Activated T-cell treated with anti-CD3 and anti-CD28 coated beads, Interleukin-2, amount 50 U/mL, for 4 hours (primary cell): ENCODE data around the gene DYNLRB1. TPM values are rescaled to one million over a fixed set of nuclear protein-coding genes. Genes with fewer than 3 reads are reported as not detected.
"Not testable (repeated sequence)": the region's sequence is repeated elsewhere in the genome, so short reads cannot be mapped to it uniquely, and the experiment has no call there.

Experiments used
- ATAC-seq, 2 donors: fragments of 200-7000 bp; cut with Tn5 transposase; one replicate each; pipeline ENCODE4 v1.10.0; 2021
- DNase-seq: peaks from one replicate; pipeline ENCODE4 v3.0.0-alpha.2; 2020
- H3K27me3 Mint-ChIP-seq: one replicate; pipeline ENCODE4 v1.8.0; 2021; ENCODE audit warnings: low read depth, mixed read lengths
- H3K36me3 Mint-ChIP-seq: one replicate; pipeline ENCODE4 v1.8.0; 2022; ENCODE audit warnings: mixed read lengths; ENCODE audit not compliant: insufficient read depth
- H3K4me1 Mint-ChIP-seq: one replicate; pipeline ENCODE4 v1.8.0; 2021; ENCODE audit warnings: low read depth, mixed read lengths
- H3K4me3 Mint-ChIP-seq: one replicate; pipeline ENCODE4 v1.8.0; 2021; ENCODE audit warnings: mild to moderate bottlenecking, moderate library complexity, mixed read lengths
- H3K9me3 Mint-ChIP-seq: one replicate; pipeline ENCODE4 v1.8.0; 2021; ENCODE audit warnings: mixed read lengths
- total RNA-seq, 3 donors: library from RNA; stranded (reverse); gene quantifications; one replicate each; pipeline ENCODE4 v1.2.1, GENCODE V29; 2021

The DYNLRB1 gene
- total RNA-seq, 3 donors from 2014 or later, result 103 to 116 (median 112) TPM

DNA sequence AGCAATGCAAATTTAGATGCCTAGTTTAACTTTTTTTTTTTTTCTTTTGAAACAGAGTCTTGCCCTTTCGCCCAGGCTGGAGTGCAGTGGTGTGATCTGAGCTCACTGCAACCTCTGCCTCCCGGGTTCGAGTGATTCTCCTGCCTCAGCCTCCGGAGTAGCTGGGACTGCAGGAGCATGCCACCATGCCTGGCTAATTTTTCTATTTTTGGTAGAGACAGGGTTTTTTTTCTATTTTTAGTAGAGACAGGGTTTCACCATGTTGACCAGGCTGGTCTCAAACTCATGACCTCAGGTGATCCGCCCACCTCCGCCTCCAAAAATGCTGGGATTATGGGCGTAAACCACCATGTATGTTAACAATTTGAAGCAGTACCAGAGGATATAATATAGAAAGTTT is 2.6 kb downstream of the DYNLRB1 start:
- H3K4me1 Mint-ChIP-seq, result peaks cover 54% of the 10 kb centered on the region

DNA sequence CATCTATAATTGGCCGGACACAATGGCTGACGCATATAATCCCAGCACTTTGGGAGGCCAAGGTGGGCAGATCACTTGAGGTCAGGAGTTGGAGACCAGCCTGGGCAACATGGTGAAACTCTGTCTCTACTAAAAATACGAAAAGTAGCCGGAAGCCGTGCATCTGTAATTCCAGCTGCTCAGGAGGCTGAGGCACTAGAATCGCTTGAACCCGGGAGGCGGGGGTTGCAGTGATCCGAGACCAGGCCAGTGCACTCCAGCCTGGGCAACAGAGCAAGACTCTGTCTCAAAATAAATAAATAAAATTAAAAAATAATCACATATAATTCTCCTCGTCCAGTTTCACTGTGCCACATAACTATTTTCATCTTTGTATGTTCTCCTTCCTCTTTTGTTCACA is 3.6 kb downstream of the DYNLRB1 start:
- H3K9me3 Mint-ChIP-seq, ATAC-seq, DNase-seq, H3K27me3 Mint-ChIP-seq, H3K36me3 Mint-ChIP-seq: not testable (repeated sequence)
- H3K4me3 Mint-ChIP-seq, result peak overlapping the region; percentile 20
- H3K4me1 Mint-ChIP-seq, result peaks cover 48% of the 10 kb centered on the region

More for the DNA sequence above, 2.6 kb downstream of the DYNLRB1 start:
- H3K27me3 Mint-ChIP-seq, H3K36me3 Mint-ChIP-seq, H3K4me3 Mint-ChIP-seq, ATAC-seq, DNase-seq, H3K9me3 Mint-ChIP-seq: not testable (repeated sequence)

GRCh38 chr20:34522969-34523871 is 7.0 kb downstream of the DYNLRB1 start:
- H3K4me1 Mint-ChIP-seq, result peaks cover 38% of the 10 kb centered on the region
- DNase-seq (peak; percentile 50), ATAC-seq (peak; percentile 69 to 72)
- no peaks in the 10 kb centered on the region for H3K9me3 Mint-ChIP-seq
- peaks cover 18% of the 10 kb centered on the region for H3K36me3 Mint-ChIP-seq
- no peaks in the 10 kb centered on the region for H3K27me3 Mint-ChIP-seq
- H3K4me3 Mint-ChIP-seq, result no peak overlapping the region

GRCh38 chr20:34524426-34524825 is 8.2 kb downstream of the DYNLRB1 start:
- Mint-ChIP-seq H3K4me3 (no peak overlapping the region), H3K27me3 (no peaks in the 10 kb centered on the region), H3K36me3 (peaks cover 18% of the 10 kb centered on the region), H3K4me1 (peaks cover 32% of the 10 kb centered on the region), H3K9me3 (no peaks in the 10 kb centered on the region)
- DNase-seq (no peak), ATAC-seq (no peak)

- no peak overlapping the region for H3K4me3 Mint-ChIP-seq
- no peak for ATAC-seq
- no peaks in the 10 kb centered on the region for H3K27me3 Mint-ChIP-seq
- peaks cover 24% of the 10 kb centered on the region for H3K4me1 Mint-ChIP-seq
- H3K36me3 Mint-ChIP-seq, result peaks cover 18% of the 10 kb centered on the region
- no peak for DNase-seq
- no peaks in the 10 kb centered on the region for H3K9me3 Mint-ChIP-seq
These were observed 9.1 kb downstream of the DYNLRB1 start for GRCh38 chr20:34525342-34525708.

DNA sequence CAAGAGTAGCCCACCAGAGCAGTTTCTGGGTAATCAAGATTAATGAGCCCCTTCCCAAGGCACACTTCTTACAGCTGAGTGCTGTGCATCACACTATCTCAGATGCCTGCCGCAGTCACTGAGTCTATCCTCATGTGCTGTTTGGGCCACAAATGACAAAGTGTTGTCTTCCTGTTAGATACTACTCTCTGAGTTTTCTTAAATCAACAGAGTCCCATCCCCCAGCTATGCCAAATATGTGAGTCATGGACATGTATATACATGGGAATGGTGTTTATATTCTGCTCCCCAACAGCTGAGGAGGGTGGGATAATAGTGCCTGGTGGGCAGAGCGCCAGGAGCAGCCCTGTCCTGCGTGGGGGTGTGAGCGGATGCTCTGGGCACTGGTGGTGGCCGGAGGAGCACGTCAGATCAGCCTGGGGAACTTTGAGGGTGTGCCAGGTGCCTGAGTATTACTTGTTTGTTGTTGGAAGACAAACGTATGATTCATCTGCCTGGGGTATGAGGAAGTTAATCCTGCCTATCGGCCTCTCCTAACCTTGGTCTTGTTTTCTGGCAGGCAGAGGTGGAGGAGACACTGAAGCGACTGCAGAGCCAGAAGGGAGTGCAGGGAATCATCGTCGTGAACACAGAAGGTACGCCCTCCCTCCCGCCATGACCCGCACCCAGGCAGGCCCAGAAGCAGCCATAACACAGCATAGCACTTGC is 9.6 kb downstream of the DYNLRB1 start:
- Mint-ChIP-seq H3K27me3 (no peaks in the 10 kb centered on the region), H3K4me3 (no peak overlapping the region), H3K4me1 (peaks cover 26% of the 10 kb centered on the region), H3K9me3 (no peaks in the 10 kb centered on the region), H3K36me3 (peaks cover 21% of the 10 kb centered on the region)
- DNase-seq, result no peak
- no peak for ATAC-seq

DNA sequence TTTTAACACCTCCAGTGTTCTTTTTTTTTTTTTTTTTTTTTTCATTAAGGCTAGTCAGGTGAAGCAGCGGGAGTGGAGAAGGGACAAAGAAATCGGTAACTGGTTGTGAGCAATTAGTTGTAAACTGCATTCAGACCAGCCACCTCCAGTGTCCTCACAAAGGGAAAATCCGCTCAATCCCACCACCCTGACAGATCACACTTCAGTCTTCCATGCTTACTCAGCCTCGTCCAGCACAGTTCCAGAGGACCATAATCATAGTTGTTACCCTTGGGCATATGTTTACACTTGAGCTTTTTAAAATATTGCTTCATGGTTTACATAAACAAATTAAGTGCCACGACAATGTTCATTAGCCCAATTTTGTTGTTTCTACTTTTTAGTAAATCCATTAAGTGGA is 10.2 kb downstream of the DYNLRB1 start:
- peaks cover 23% of the 10 kb centered on the region for H3K36me3 Mint-ChIP-seq
- no peak for ATAC-seq
- H3K4me3 Mint-ChIP-seq, result no peak overlapping the region
- no peaks in the 10 kb centered on the region for H3K27me3 Mint-ChIP-seq
- no peaks in the 10 kb centered on the region for H3K9me3 Mint-ChIP-seq
- no peak for DNase-seq
- peaks cover 26% of the 10 kb centered on the region for H3K4me1 Mint-ChIP-seq

- DNase-seq (no peak), ATAC-seq (no peak)
- Mint-ChIP-seq H3K27me3 (no peaks in the 10 kb centered on the region), H3K4me3 (no peak overlapping the region), H3K4me1 (peaks cover 24% of the 10 kb centered on the region), H3K9me3 (no peaks in the 10 kb centered on the region), H3K36me3 (peaks cover 25% of the 10 kb centered on the region)
These were observed 10.8 kb downstream of the DYNLRB1 start for GRCh38 chr20:34527016-34527415.

DNA sequence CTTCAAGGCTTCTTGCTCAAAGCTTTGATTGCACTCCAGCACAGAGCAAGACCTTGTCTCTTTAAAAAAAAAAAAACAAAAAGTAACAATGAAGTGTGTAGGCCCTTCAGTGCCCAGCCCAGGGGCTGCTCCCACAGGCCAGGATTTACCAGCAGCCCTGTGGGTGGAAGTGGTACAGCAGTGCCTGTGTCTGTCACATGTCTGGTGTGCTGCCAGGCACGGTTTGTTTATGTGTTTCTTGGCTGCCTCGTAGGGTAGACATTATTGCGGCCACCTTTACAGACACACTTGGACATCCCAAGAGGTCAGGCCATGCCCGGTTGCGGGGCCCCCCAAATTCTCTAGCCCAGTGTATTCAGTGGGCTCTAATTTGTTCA is 12.7 kb downstream of the DYNLRB1 start:
- ATAC-seq (no peak), DNase-seq (no peak)
- no peaks in the 10 kb centered on the region for H3K27me3 Mint-ChIP-seq
- H3K4me1 Mint-ChIP-seq, result peaks cover 8% of the 10 kb centered on the region
- no peak overlapping the region for H3K4me3 Mint-ChIP-seq
- H3K9me3 Mint-ChIP-seq, result no peaks in the 10 kb centered on the region
- peaks cover 20% of the 10 kb centered on the region for H3K36me3 Mint-ChIP-seq

DNA sequence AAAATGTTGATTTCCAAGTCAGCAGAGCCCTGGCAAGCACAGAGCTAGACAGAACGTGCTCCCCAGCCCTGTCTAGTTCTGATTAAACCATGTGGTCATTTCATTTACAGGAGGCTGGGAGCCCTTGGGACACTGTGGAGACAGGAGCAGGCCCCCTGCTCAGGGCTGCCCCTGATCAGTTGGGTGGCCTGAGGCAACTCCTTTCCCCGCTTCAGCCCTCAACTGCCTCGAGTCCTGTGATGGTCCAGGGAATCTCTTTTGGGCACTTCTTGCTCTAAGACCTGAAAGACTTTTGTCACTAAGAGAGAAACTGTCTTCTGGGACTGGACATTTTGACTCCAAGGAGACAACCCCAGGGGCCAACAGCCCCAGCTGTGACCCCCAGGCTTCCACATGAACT is 13.5 kb downstream of the DYNLRB1 start:
- no peaks in the 10 kb centered on the region for H3K9me3 Mint-ChIP-seq
- ATAC-seq, result no peak
- H3K4me3 Mint-ChIP-seq, result no peak overlapping the region
- DNase-seq, result no peak
- peaks cover 8% of the 10 kb centered on the region for H3K4me1 Mint-ChIP-seq
- H3K36me3 Mint-ChIP-seq, result peaks cover 23% of the 10 kb centered on the region
- no peaks in the 10 kb centered on the region for H3K27me3 Mint-ChIP-seq

DNA sequence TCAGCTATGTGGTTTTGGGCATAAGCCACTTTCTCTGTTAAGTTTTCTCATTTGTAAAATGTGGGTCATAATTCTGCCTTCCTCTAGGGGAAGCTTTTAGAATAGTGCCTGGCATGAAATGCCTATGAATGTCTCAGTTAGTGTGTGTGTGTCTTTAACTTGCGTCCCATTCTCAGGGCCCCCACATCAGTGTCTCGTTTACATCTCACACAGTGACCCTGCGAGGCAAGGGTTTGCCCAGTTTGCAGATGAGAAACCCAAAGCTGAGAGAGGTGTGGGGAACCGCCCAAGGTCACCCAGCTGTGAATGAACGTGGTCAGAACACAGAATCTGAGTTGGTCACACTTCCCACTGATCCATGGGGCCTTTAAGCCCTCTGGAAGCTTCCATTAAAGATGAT is 14.1 kb downstream of the DYNLRB1 start:
- Mint-ChIP-seq H3K36me3 (peaks cover 21% of the 10 kb centered on the region), H3K4me3 (no peak overlapping the region), H3K4me1 (peaks cover 8% of the 10 kb centered on the region), H3K27me3 (no peaks in the 10 kb centered on the region), H3K9me3 (no peaks in the 10 kb centered on the region)
- no peak for DNase-seq
- no peak for ATAC-seq

- no peak for DNase-seq
- no peak overlapping the region for H3K4me3 Mint-ChIP-seq
- H3K4me1 Mint-ChIP-seq, result peaks cover 6% of the 10 kb centered on the region
- no peak for ATAC-seq
- peaks cover 20% of the 10 kb centered on the region for H3K36me3 Mint-ChIP-seq
- no peaks in the 10 kb centered on the region for H3K9me3 Mint-ChIP-seq
- H3K27me3 Mint-ChIP-seq, result no peaks in the 10 kb centered on the region
These were observed 15.5 kb downstream of the DYNLRB1 start for GRCh38 chr20:34531608-34532265.

DNA sequence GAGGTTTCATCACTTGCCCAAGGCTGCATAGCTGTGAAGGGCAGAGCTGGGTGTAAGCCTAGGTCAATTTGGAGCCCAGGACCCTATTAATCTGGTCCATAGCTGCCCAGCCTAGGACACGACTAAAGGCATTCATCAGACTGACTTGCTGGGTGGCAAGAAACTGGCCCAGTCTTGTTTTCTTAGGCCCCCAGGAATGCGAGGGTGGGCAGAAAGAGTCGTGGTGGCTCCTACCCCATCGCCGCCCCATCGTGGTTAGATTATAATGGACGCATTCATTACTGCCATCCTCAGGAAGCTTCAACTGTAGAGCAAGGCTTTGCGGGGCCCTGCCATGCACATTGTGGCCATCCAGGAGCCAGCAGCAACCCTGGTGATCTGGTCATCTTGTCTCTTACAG is 16.1 kb downstream of the DYNLRB1 start:
- H3K4me3 Mint-ChIP-seq, result no peak overlapping the region
- ATAC-seq, result no peak
- H3K9me3 Mint-ChIP-seq, result no peaks in the 10 kb centered on the region
- peaks cover 6% of the 10 kb centered on the region for H3K4me1 Mint-ChIP-seq
- DNase-seq, result no peak
- H3K27me3 Mint-ChIP-seq, result no peaks in the 10 kb centered on the region
- peaks cover 21% of the 10 kb centered on the region for H3K36me3 Mint-ChIP-seq

- Mint-ChIP-seq H3K36me3 (peaks cover 22% of the 10 kb centered on the region), H3K27me3 (no peaks in the 10 kb centered on the region), H3K4me3 (no peak overlapping the region), H3K4me1 (peaks cover 6% of the 10 kb centered on the region), H3K9me3 (no peaks in the 10 kb centered on the region)
- DNase-seq, result no peak
- ATAC-seq, result no peak
These were observed 16.5 kb downstream of the DYNLRB1 start for GRCh38 chr20:34532756-34533155.
